ENCODE results near the gene CRYGC.

- no peak for TF ChIP-seq POLR2AphosphoS5 (IDR thresholded peaks at IDR 0.05)
- TF ChIP-seq CTCF (IDR thresholded peaks at IDR 0.05) = no peak
Observed at GRCh38 chr2:208136716-208137094, 7.1 kb upstream of the CRYGC start.

All from stomach (tissue), 4 donors.